ENCODE measurements around the gene HOXA7.

- TF ChIP-seq EZH2 (IDR thresholded peaks at IDR 0.05; ENCODE audit: insufficient read depth, poor library complexity, severe bottlenecking) (no peak), EZH2phosphoT487 (IDR thresholded peaks at IDR 0.05; ENCODE audit: insufficient read depth, low read depth) (no peak)
Measured at GRCh38 chr7:27175626-27176523, 19.4 kb upstream of the HOXA7 start.
